ENCODE results near the gene MPND. TPM values are rescaled to one million over a fixed set of nuclear protein-coding genes. Genes with fewer than 3 reads are reported as not detected.

The MPND gene
- total and polyA plus RNA-seq, 8 donors = 2.2 to 25.0 (median 21.2) TPM

DNA sequence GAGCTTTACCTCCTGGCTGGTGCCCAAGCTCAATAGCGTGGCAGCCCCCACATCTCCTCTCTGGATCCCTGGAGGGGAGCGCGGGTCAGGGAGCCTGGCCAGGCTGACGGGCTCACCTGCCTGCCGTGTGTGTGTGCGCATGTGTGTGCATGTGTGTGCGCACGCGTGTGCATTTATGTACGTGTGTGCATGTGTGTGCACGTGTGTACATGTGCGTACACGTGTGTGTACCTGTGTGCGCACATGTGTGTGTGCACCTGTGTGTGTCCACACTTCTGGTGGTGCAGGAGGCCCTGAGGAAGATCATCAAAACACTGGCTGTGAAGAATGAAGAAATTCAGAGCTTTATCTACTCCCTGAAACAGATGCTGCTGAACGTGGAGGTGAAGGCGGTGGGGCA is 37.7 kb upstream of the MPND start:
- TF ChIP-seq EP300 (IDR thresholded peaks at IDR 0.05) (no peak), POLR2AphosphoS5 (IDR thresholded peaks at IDR 0.05) (no peak), POLR2A (IDR thresholded peaks at IDR 0.05) (no peak), CTCF (IDR thresholded peaks at IDR 0.05) (no peak)
- no peak overlapping the region for H3K27ac ChIP-seq
- intact Hi-C loops (cut with DNase I; ENCODE audit: low total_unique reads) = no loop called here
- 81 to 83% (median 82%) methylated on average over 12 to 16 of the region's 16 CpGs for WGBS, 5 donors
- H3K9me3 ChIP-seq = no peaks in the 10 kb centered on the region
- no peak overlapping the region for H3K4me3 ChIP-seq
- no peak for DNase-seq
- peaks cover 0 to 10% (median 8%) of the 10 kb centered on the region in 4 donors for H3K4me1 ChIP-seq
- H3K36me3 ChIP-seq = no peaks in the 10 kb centered on the region
- H3K27me3 ChIP-seq = peaks cover 9 to 50% (median 18%) of the 10 kb centered on the region in 3 donors

- H3K27me3 ChIP-seq = peaks cover 0 to 15% (median under 1%) of the 10 kb centered on the region in 3 donors
- H3K27ac ChIP-seq = no peak overlapping the region
- H3K4me1 ChIP-seq = peaks cover 0 to 9% (median 0%) of the 10 kb centered on the region in 4 donors
- no peak for DNase-seq
- TF ChIP-seq EP300 (IDR thresholded peaks at IDR 0.05) (no peak), CTCF (IDR thresholded peaks at IDR 0.05) (no peak), POLR2A (IDR thresholded peaks at IDR 0.05) (no peak), POLR2AphosphoS5 (IDR thresholded peaks at IDR 0.05) (no peak)
- no peaks in the 10 kb centered on the region for H3K9me3 ChIP-seq
- no peak overlapping the region for H3K4me3 ChIP-seq
- intact Hi-C loops (cut with DNase I; ENCODE audit: low total_unique reads) = no loop called here
- WGBS, 5 donors = 87 to 90% (median 89%) methylated on average over 20 to 22 of the region's 22 CpGs
- H3K36me3 ChIP-seq = no peaks in the 10 kb centered on the region
These were observed 32.9 kb upstream of the MPND start for GRCh38 chr19:4310247-4311121.

DNA sequence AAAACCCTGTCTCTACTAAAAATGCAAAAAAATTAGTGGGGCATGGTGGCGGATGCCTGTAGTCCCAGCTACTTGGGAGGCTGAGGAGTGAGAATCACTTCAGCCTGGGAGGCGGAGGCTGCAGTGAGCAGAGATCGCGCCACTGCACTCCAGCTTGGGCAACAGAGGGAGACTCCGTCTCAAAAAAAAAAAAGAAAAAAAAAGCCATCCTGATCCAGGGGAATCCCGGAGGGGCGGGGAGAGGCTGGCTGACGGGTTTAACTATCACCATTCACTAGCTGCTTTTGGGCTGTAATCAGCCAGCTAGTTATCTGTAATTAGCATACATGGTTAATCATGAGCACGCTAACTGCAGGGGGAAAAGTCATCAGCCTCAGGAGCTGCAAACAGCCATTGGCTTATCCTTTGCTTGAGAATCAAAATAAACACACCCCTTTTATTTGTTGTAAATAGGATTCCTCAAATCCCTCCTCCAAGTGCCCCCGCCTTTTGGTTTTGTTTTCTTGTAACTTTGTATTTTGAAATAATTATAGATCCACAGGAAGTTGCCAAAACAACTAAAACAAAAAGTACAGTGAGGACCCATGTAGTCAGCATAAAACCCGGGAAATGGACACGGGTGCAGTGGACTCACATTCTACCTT is 29.4 kb upstream of the MPND start:
- no peak for TF ChIP-seq POLR2A (IDR thresholded peaks at IDR 0.05)
- no peak for TF ChIP-seq CTCF (IDR thresholded peaks at IDR 0.05)
- TF ChIP-seq EP300 (IDR thresholded peaks at IDR 0.05) = no peak
- no peak for TF ChIP-seq POLR2AphosphoS5 (IDR thresholded peaks at IDR 0.05)
- peaks cover 0 to 9% (median 0%) of the 10 kb centered on the region in 4 donors for H3K4me1 ChIP-seq
- no peaks in the 10 kb centered on the region for H3K36me3 ChIP-seq
- no peaks in the 10 kb centered on the region for H3K9me3 ChIP-seq
- H3K27me3 ChIP-seq = peaks cover 0 to 8% (median 0%) of the 10 kb centered on the region in 3 donors
- no peak for DNase-seq
- 36 to 46% (median 40%) methylated on average over 12 of the region's 12 CpGs for WGBS, 5 donors
- no peak overlapping the region for H3K27ac ChIP-seq
- no peak overlapping the region for H3K4me3 ChIP-seq
- intact Hi-C loops (cut with DNase I; ENCODE audit: low total_unique reads) = no loop called here

DNA sequence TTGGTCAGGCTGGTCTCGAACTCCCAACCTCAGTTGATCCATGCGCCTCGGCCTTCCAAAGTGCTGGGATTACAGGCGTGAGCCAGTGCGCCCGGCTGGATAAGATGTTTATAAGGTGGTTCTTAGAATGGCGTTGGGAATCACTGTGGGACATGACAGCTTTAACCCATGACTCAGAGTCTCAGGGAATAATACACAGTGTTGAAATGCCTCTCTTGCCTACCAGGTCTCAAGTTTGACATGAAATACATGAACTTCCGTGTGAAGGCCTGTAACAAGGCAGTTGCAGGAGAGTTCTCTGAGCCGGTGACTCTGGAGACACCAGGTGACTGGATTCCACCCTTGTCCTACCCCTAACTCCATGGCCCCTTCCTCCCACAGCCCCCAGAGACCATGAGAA is 26.4 kb upstream of the MPND start:
- no peak overlapping the region for H3K4me3 ChIP-seq
- WGBS, 5 donors = 81 to 91% (median 87%) methylated on average over 9 of the region's 9 CpGs
- H3K36me3 ChIP-seq = no peaks in the 10 kb centered on the region
- peaks cover 0 to 6% (median 0%) of the 10 kb centered on the region in 4 donors for H3K9me3 ChIP-seq
- H3K4me1 ChIP-seq = peaks cover 0 to 9% (median 0%) of the 10 kb centered on the region in 4 donors
- TF ChIP-seq POLR2A (IDR thresholded peaks at IDR 0.05) (no peak), EP300 (IDR thresholded peaks at IDR 0.05) (no peak), CTCF (IDR thresholded peaks at IDR 0.05) (no peak), POLR2AphosphoS5 (IDR thresholded peaks at IDR 0.05) (no peak)
- intact Hi-C loops (cut with DNase I; ENCODE audit: low total_unique reads) = no loop called here
- H3K27ac ChIP-seq = no peak overlapping the region
- DNase-seq = no peak
- peaks cover 0 to 8% (median 0%) of the 10 kb centered on the region in 3 donors for H3K27me3 ChIP-seq

Measured in stomach (tissue), 9 donors.